CD4-positive, alpha-beta T cell (primary cell): ENCODE results near the gene THSD1. TPM values are rescaled to one million over a fixed set of nuclear protein-coding genes. Genes with fewer than 3 reads are reported as not detected.

Source experiments
- ATAC-seq: fragments of 200-7000 bp; cut with Tn5 transposase; one replicate; pipeline ENCODE4 v1.10.0; 2022; ENCODE audit warnings: mild to moderate bottlenecking; ENCODE audit not compliant: poor library complexity
- CTCF ChIA-PET: fragments of 350-600 bp; sonication (Branson Sonifier 250); formaldehyde crosslinking; loops from one replicate; lab custom pipeline; 2021; ENCODE audit warnings: antibody characterized with exemption, inconsistent platforms; lab: Charles Lee
- POLR2A ChIA-PET: fragments of 350-600 bp; sonication (Branson Sonifier 250); formaldehyde crosslinking; loops from one replicate; lab custom pipeline; 2021; ENCODE audit warnings: antibody characterized with exemption, inconsistent platforms; lab: Charles Lee
- DNase-seq, 14 experiments: peaks; one replicate each; pipeline ENCODE4 v3.0.0-alpha.2; 2013 to 2020; ENCODE audit warnings: mixed read lengths in 2 of 14
- H3K27ac ChIP-seq, 2 donors: one replicate each; pipeline versions ENCODE4 v1.5.1 to v1.7.0; 2013; ENCODE audit warnings: low read length in 2 of 2, low read depth in 1 of 2, mild to moderate bottlenecking in 1 of 2
- H3K27me3 ChIP-seq, 2 experiments: 1 replicate in 1 of 2; 2 replicates in 1 of 2; pipeline versions ENCODE4 v1.6.1 to v1.7.0; 2013; ENCODE audit warnings: low read length in 2 of 2, control low read depth in 1 of 2, mild to moderate bottlenecking in 1 of 2, moderate library complexity in 1 of 2; ENCODE audit not compliant: insufficient read depth in 2 of 2, control insufficient read depth in 1 of 2
- H3K36me3 ChIP-seq: one replicate; pipeline ENCODE4 v1.6.1; 2013; ENCODE audit warnings: low read length, control low read depth; ENCODE audit not compliant: insufficient read depth
- H3K4me1 ChIP-seq: one replicate; pipeline ENCODE4 v1.6.1; 2013; ENCODE audit warnings: low read length, control low read depth; ENCODE audit not compliant: insufficient read depth
- H3K4me3 ChIP-seq: one replicate; pipeline ENCODE4 v1.5.1; 2013; ENCODE audit warnings: mild to moderate bottlenecking, low read length, moderate library complexity
- H3K9me3 ChIP-seq, 2 experiments: 1 replicate in 1 of 2; 2 replicates in 1 of 2; pipeline versions ENCODE4 v1.6.1 to v1.7.0; 2013; ENCODE audit warnings: low read length in 2 of 2, mild to moderate bottlenecking in 2 of 2, control low read depth in 1 of 2, moderate library complexity in 1 of 2; ENCODE audit not compliant: control insufficient read depth in 1 of 2, insufficient read depth in 1 of 2
- H3K27ac Mint-ChIP-seq: one replicate; pipeline ENCODE4 v1.8.0; 2020; ENCODE audit warnings: mixed read lengths
- H3K27me3 Mint-ChIP-seq: one replicate; pipeline ENCODE4 v1.8.0; 2021; ENCODE audit warnings: mixed read lengths
- H3K36me3 Mint-ChIP-seq: one replicate; pipeline ENCODE4 v1.8.0; 2021; ENCODE audit warnings: low read depth, mixed read lengths
- H3K4me1 Mint-ChIP-seq: one replicate; pipeline ENCODE4 v1.8.0; 2021; ENCODE audit warnings: low read depth, mixed read lengths
- H3K4me3 Mint-ChIP-seq: one replicate; pipeline ENCODE4 v1.8.0; 2020; ENCODE audit warnings: mild to moderate bottlenecking, mixed read lengths
- H3K9me3 Mint-ChIP-seq: one replicate; pipeline ENCODE4 v1.8.0; 2020; ENCODE audit warnings: mixed read lengths
- intact Hi-C, 2 experiments: fragments of 100-400 bp; cut with DNase I in 1 of 2; cut with micrococcal nuclease in 1 of 2; formaldehyde crosslinking; loops; one replicate each; pipeline versions ENCODE4 v1.15.1 to v1.9.0; 2023 to 2025; cut with DNase I, micrococcal nuclease
- total RNA-seq, 174 experiments: library from RNA in 2 of 174; stranded (reverse) in 2 of 174; gene quantifications; one replicate each; pipeline ENCODE4 v1.2.3 and lab custom pipeline; 2021 to 2026
- TF ChIP-seq, protein P1 (sequence below): fragments of 200-600 bp; IDR thresholded peaks from one replicate; pipeline ENCODE4 v1.8.0; 2022; ENCODE audit warnings: antibody characterized with exemption, mild to moderate bottlenecking

The THSD1 gene
- total RNA-seq, 2 experiments from 2014 or later = 0.53 to 0.60 TPM

GRCh38 chr13:52446265-52446664 is 40.3 kb upstream of the THSD1 start:
- ChIA-PET CTCF (no interaction called here), POLR2A (no interaction called here)
- TF ChIP-seq, protein P1, sequence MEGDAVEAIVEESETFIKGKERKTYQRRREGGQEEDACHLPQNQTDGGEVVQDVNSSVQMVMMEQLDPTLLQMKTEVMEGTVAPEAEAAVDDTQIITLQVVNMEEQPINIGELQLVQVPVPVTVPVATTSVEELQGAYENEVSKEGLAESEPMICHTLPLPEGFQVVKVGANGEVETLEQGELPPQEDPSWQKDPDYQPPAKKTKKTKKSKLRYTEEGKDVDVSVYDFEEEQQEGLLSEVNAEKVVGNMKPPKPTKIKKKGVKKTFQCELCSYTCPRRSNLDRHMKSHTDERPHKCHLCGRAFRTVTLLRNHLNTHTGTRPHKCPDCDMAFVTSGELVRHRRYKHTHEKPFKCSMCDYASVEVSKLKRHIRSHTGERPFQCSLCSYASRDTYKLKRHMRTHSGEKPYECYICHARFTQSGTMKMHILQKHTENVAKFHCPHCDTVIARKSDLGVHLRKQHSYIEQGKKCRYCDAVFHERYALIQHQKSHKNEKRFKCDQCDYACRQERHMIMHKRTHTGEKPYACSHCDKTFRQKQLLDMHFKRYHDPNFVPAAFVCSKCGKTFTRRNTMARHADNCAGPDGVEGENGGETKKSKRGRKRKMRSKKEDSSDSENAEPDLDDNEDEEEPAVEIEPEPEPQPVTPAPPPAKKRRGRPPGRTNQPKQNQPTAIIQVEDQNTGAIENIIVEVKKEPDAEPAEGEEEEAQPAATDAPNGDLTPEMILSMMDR = no peak
- intact Hi-C loops = loop anchor here in 1 of 2 experiments (5.0 kb wide), 1 partner anchor 254 kb away; no protein-coding TSS in a partner anchor
- Histone ChIP-seq H3K4me3 (no peak overlapping the region), H3K9me3 (no peaks in the 10 kb centered on the region), H3K4me1 (peaks cover 20% of the 10 kb centered on the region), H3K36me3 (peaks cover 11% of the 10 kb centered on the region), H3K27me3 (no peaks in the 10 kb centered on the region), H3K27ac (no peak overlapping the region)
- DNase-seq (no peak), ATAC-seq (no peak)
- Mint-ChIP-seq H3K4me3 (no peak overlapping the region), H3K36me3 (peaks cover 34% of the 10 kb centered on the region), H3K9me3 (no peaks in the 10 kb centered on the region), H3K27ac (no peak overlapping the region), H3K27me3 (no peaks in the 10 kb centered on the region), H3K4me1 (peaks cover 47% of the 10 kb centered on the region)

DNA sequence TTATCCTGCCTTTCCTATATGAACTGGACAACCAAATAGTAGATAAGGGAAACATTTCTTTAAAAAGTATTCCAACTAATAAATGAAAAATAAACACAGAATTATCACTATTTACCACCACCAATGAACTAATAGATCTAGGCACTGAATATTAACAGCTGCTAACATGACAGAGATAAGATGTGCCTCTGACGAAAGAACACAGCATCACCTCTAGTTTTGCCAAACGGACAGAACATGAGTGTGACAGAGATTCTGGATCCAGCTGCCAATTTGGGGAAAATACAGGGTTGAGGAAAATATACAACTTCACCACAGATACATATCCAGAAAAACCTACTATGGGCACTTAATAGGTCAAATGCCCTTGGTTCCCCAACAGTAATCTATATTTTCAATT is 26.5 kb upstream of the THSD1 start:
- Histone ChIP-seq H3K4me1 (no peaks in the 10 kb centered on the region), H3K27me3 (no peaks in the 10 kb centered on the region), H3K9me3 (no peaks in the 10 kb centered on the region), H3K36me3 (peaks cover 60% of the 10 kb centered on the region), H3K27ac (no peak overlapping the region), H3K4me3 (no peak overlapping the region)
- ATAC-seq (no peak), DNase-seq (no peak)
- TF ChIP-seq, protein P1 = no peak
- CTCF ChIA-PET = interaction anchor here (1.7 kb wide), 1 partner anchor 18 kb away, joined by 7 read pairs; the partner anchor contains the start of gene VPS36
- H3K27ac Mint-ChIP-seq = no peak overlapping the region
- no peaks in the 10 kb centered on the region for H3K9me3 Mint-ChIP-seq
- intact Hi-C loops = no loop called here
- POLR2A ChIA-PET = no interaction called here
- no peaks in the 10 kb centered on the region for H3K4me1 Mint-ChIP-seq
- peaks cover 94% of the 10 kb centered on the region for H3K36me3 Mint-ChIP-seq
- H3K27me3 Mint-ChIP-seq = no peaks in the 10 kb centered on the region
- no peak overlapping the region for H3K4me3 Mint-ChIP-seq

DNA sequence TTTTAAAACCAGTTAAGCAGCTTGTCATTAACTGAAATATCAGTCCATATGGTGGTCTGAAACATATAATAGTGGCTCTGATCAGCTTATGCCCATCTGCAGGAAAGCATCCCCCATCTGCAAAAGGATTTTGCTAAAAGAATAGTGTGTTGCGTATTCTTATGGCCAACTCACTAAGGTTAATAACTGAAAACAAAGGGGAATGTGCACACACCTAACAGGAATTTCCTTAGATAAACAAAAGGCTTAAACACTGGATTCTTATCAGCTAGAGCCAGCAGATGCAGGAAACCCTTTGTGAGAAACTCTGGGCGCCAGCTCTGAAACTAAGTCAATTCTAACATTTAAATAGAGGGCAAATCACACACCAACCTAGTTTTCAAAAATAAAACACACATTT is 22.3 kb upstream of the THSD1 start:
- no peak overlapping the region for H3K4me3 Mint-ChIP-seq
- intact Hi-C loops = no loop called here
- peaks cover 82% of the 10 kb centered on the region for H3K36me3 Mint-ChIP-seq
- CTCF ChIA-PET = interaction anchor here (2.1 kb wide), 1 partner anchor 23 kb away, joined by 7 read pairs; the partner anchor contains the start of gene VPS36
- Histone ChIP-seq H3K27me3 (no peaks in the 10 kb centered on the region), H3K4me1 (no peaks in the 10 kb centered on the region), H3K27ac (no peak overlapping the region), H3K36me3 (peaks cover 43% of the 10 kb centered on the region), H3K9me3 (no peaks in the 10 kb centered on the region), H3K4me3 (no peak overlapping the region)
- no peak overlapping the region for H3K27ac Mint-ChIP-seq
- ATAC-seq = no peak
- TF ChIP-seq, protein P1 = no peak
- no peaks in the 10 kb centered on the region for H3K27me3 Mint-ChIP-seq
- no peaks in the 10 kb centered on the region for H3K4me1 Mint-ChIP-seq
- POLR2A ChIA-PET = no interaction called here
- no peak for DNase-seq
- H3K9me3 Mint-ChIP-seq = no peaks in the 10 kb centered on the region
